ENCODE results near the gene FADS1. TPM values are rescaled to one million over a fixed set of nuclear protein-coding genes. Genes with fewer than 3 reads are reported as not detected.

The FADS1 gene
- total RNA-seq, 1 experiment from 2014 or later, result 442 TPM

- H3K27ac ChIP-seq (ENCODE audit: low read depth, low read length, poor library complexity, severe bottlenecking), result peak overlapping the region; percentile 97
- H3K36me3 ChIP-seq (ENCODE audit: insufficient read depth, low read length, poor library complexity, severe bottlenecking), result peaks cover 78% of the 10 kb centered on the region
- H3K27me3 ChIP-seq (replicated peaks; ENCODE audit: insufficient read depth, low read depth, low read length, poor library complexity), result no peaks in the 10 kb centered on the region
- H3K4me1 ChIP-seq (ENCODE audit: insufficient read depth, low read length, poor library complexity, severe bottlenecking), result peaks cover 72% of the 10 kb centered on the region
- peak overlapping the region; percentile 96 for H3K4me3 ChIP-seq (ENCODE audit: low read depth, low read length, poor library complexity, severe bottlenecking)
- H3K9me3 ChIP-seq (ENCODE audit: low read depth, low read length, poor library complexity, severe bottlenecking), result no peaks in the 10 kb centered on the region
- POLR2A ChIA-PET (ENCODE audit: low non-redundant PET), result no interaction called here
- TF ChIP-seq EZH2 (IDR thresholded peaks at IDR 0.05; ENCODE audit: borderline replicate concordance, low read depth, low read length, poor library complexity, severe bottlenecking), result no peak
- no peak for TF ChIP-seq CTCF (conservative IDR thresholded peaks at IDR 0.05; ENCODE audit: low read depth, low read length)
- BruUV-seq (replicated peaks), result no TSS peak
- CTCF ChIA-PET, result no interaction called here
- DNase-seq (ENCODE audit: low spot score), result no peak
- intact Hi-C loops (cut with micrococcal nuclease; ENCODE audit: unreplicated experiment), result no loop called here
Measured at GRCh38 chr11:61832754-61833153, 16.0 kb upstream of the FADS1 start.

- no peak for TF ChIP-seq EZH2 (IDR thresholded peaks at IDR 0.05; ENCODE audit: borderline replicate concordance, low read depth, low read length, poor library complexity, severe bottlenecking)
- TF ChIP-seq CTCF (conservative IDR thresholded peaks at IDR 0.05; ENCODE audit: low read depth, low read length), result no peak
- Histone ChIP-seq H3K9me3 (ENCODE audit: low read depth, low read length, poor library complexity, severe bottlenecking) (no peaks in the 10 kb centered on the region), H3K36me3 (ENCODE audit: insufficient read depth, low read length, poor library complexity, severe bottlenecking) (peaks cover 73% of the 10 kb centered on the region), H3K4me3 (ENCODE audit: low read depth, low read length, poor library complexity, severe bottlenecking) (peak overlapping the region; percentile 96), H3K27ac (ENCODE audit: low read depth, low read length, poor library complexity, severe bottlenecking) (peak overlapping the region; percentile 97), H3K4me1 (ENCODE audit: insufficient read depth, low read length, poor library complexity, severe bottlenecking) (peaks cover 75% of the 10 kb centered on the region), H3K27me3 (replicated peaks; ENCODE audit: insufficient read depth, low read depth, low read length, poor library complexity) (no peaks in the 10 kb centered on the region)
- ChIA-PET CTCF (no interaction called here), POLR2A (ENCODE audit: low non-redundant PET) (no interaction called here)
- intact Hi-C loops (cut with micrococcal nuclease; ENCODE audit: unreplicated experiment), result no loop called here
- DNase-seq (ENCODE audit: low spot score), result no peak
- no TSS peak for BruUV-seq (replicated peaks)
Measured at GRCh38 chr11:61832207-61832606, 15.4 kb upstream of the FADS1 start.

GRCh38 chr11:61830237-61831105 lies 13.7 kb upstream of the FADS1 start:
- CTCF ChIA-PET, result no interaction called here
- BruUV-seq (replicated peaks), result TSS peak; percentile 25
- H3K4me3 ChIP-seq (ENCODE audit: low read depth, low read length, poor library complexity, severe bottlenecking), result peak overlapping the region; percentile 96

More at GRCh38 chr11:61830237-61831105, 13.7 kb upstream of the FADS1 start:
- no peak for DNase-seq (ENCODE audit: low spot score)
- Histone ChIP-seq H3K9me3 (ENCODE audit: low read depth, low read length, poor library complexity, severe bottlenecking) (no peaks in the 10 kb centered on the region), H3K4me1 (ENCODE audit: insufficient read depth, low read length, poor library complexity, severe bottlenecking) (peaks cover 62% of the 10 kb centered on the region), H3K27me3 (replicated peaks; ENCODE audit: insufficient read depth, low read depth, low read length, poor library complexity) (no peaks in the 10 kb centered on the region), H3K27ac (ENCODE audit: low read depth, low read length, poor library complexity, severe bottlenecking) (peak overlapping the region; percentile 97), H3K36me3 (ENCODE audit: insufficient read depth, low read length, poor library complexity, severe bottlenecking) (peaks cover 55% of the 10 kb centered on the region)
- POLR2A ChIA-PET (ENCODE audit: low non-redundant PET), result no interaction called here
- intact Hi-C loops (cut with micrococcal nuclease; ENCODE audit: unreplicated experiment), result no loop called here
- TF ChIP-seq EZH2 (IDR thresholded peaks at IDR 0.05; ENCODE audit: borderline replicate concordance, low read depth, low read length, poor library complexity, severe bottlenecking), result no peak
- no peak for TF ChIP-seq CTCF (conservative IDR thresholded peaks at IDR 0.05; ENCODE audit: low read depth, low read length)

All from A673 (cell line).